DOHH2 (cell line): ENCODE measurements around the gene RBBP6.

Source experiments
- EZH2phosphoT487 ChIP-seq: fragments of 200-600 bp; sonication (generic); IDR thresholded peaks from 2 replicates; pipeline ENCODE4 v1.6.1; 2017; ENCODE audit warnings: borderline replicate concordance, mild to moderate bottlenecking, antibody characterized with exemption, low read length, moderate library complexity, mixed read lengths
- TF ChIP-seq, protein P1 (sequence below): fragments of 200-600 bp; sonication (generic); IDR thresholded peaks from one replicate; pipeline ENCODE4 v1.5.1; 2014; ENCODE audit warnings: antibody characterized with exemption, mild to moderate bottlenecking, low read depth, low read length; ENCODE audit not compliant: poor library complexity, severe bottlenecking

GRCh38 chr16:24491731-24492130, 47.6 kb upstream of the RBBP6 start:
- TF ChIP-seq, protein P1, sequence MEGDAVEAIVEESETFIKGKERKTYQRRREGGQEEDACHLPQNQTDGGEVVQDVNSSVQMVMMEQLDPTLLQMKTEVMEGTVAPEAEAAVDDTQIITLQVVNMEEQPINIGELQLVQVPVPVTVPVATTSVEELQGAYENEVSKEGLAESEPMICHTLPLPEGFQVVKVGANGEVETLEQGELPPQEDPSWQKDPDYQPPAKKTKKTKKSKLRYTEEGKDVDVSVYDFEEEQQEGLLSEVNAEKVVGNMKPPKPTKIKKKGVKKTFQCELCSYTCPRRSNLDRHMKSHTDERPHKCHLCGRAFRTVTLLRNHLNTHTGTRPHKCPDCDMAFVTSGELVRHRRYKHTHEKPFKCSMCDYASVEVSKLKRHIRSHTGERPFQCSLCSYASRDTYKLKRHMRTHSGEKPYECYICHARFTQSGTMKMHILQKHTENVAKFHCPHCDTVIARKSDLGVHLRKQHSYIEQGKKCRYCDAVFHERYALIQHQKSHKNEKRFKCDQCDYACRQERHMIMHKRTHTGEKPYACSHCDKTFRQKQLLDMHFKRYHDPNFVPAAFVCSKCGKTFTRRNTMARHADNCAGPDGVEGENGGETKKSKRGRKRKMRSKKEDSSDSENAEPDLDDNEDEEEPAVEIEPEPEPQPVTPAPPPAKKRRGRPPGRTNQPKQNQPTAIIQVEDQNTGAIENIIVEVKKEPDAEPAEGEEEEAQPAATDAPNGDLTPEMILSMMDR = no peak
- no peak for TF ChIP-seq EZH2phosphoT487
